COLO829 (cell line): ENCODE data around the gene LCE2D.

Experiments
- DNase-seq: peaks from one replicate; pipeline ENCODE4 v3.0.0; 2012; ENCODE audit warnings: low spot score

Gene LCE2D

DNA sequence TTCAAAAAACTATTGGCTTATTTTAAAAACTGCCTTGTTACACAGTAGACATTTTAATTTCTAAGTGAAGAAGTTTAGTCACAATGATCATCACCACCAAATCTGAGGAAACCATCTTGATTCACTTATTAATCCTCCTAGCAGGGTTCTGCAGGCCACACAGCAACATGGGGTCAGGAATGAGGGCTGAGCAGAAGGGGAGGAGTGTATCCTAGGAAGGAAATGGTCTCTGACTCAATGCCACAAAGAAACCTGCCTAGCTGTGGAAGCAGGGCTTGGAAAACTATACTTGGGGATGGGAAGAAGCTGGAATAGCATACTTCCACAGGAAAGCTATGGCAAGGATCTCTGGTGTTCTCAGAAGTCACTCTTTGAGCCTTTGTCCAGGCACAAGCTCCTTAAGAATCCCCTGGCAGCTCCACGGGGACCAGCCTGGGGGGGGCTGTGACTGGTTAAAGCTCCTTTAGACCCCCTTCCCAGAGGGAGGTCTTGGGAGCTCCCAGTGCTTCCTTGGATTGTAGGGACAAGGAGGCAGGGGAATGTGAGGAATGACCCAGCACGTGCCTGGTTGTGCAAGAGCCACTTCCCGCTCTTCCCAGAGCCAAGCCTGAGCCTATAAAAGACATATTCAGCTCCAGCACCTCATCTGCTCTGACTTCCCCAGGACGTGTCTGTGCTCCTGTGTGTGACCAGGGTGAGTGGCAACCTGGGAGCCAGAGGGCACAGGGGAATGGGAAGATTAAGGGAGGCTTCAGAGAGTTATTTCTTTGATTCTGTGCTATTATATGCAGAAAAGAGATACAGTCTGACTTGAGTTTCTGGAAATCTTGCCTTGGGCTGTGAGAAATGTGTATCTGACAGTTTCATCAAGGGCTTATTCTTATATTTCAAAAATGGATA, 34.8 kb downstream of the LCE2D start, which contains the start of gene LCE2A:
Gene LCE2A (plus strand): TSS at position 645 of the 900 bp plus-strand sequence. CDS start 557 bp downstream, outside the sequence.
- no peak for DNase-seq

DNA sequence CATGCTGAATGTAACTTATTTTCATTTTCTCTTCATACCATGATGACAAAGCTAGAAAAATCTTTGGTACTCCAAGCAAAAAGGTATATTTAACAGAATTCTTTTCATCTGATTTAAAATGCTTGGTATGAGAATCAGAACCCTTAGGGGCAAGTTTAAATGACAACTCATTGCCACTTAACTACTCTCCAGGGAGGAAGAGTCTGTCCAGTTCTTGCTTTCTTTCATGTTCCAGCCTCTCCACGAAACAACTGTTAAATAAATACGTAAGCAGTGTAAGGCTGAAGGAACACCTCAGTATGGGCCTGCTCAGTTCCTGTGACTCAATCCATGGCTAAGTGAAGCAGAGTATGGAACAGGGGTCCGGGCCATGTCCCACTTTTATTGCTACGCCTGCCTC, 36.6 kb downstream of the LCE2D start:
- DNase-seq = no peak

- DNase-seq = no peak
Observed at GRCh38 chr1:152707860-152708259, 44.7 kb downstream of the LCE2D start, which contains the start of gene LCE4A. LCE4A (plus strand) TSS chr1:152708160; CDS start chr1:152709076, 916 bp downstream.
